H9 (cell line): ENCODE results near the gene ATP6V0A4. TPM values are rescaled to one million over a fixed set of nuclear protein-coding genes. Genes with fewer than 3 reads are reported as not detected.

Experiments
- DNase-seq: peaks from one replicate; pipeline ENCODE4 v3.0.0-alpha.2; 2017
- H2AFZ ChIP-seq: one replicate; pipeline ENCODE4 v1.6.1; 2013; ENCODE audit warnings: mild to moderate bottlenecking, low read length, control low read depth, moderate library complexity
- H2AK5ac ChIP-seq: 2 replicates; pipeline ENCODE4 v1.6.1; 2013; ENCODE audit warnings: low read length, control low read depth, mixed read lengths; ENCODE audit not compliant: insufficient read length
- H2BK120ac ChIP-seq: one replicate; pipeline ENCODE4 v1.6.1; 2013; ENCODE audit warnings: low read depth, mild to moderate bottlenecking, low read length, control low read depth, inconsistent platforms; ENCODE audit not compliant: poor library complexity, severe bottlenecking
- H2BK12ac ChIP-seq: 2 replicates; pipeline ENCODE4 v1.6.1; 2013; ENCODE audit warnings: low read length, control low read depth, mixed read lengths, low read depth; ENCODE audit not compliant: insufficient read length
- H2BK15ac ChIP-seq: 2 replicates; pipeline ENCODE4 v1.6.1; 2013; ENCODE audit warnings: low read depth, low read length, control low read depth
- H2BK20ac ChIP-seq: one replicate; pipeline ENCODE4 v1.6.1; 2013; ENCODE audit warnings: low read depth, mild to moderate bottlenecking, low read length, control low read depth, inconsistent platforms; ENCODE audit not compliant: poor library complexity, severe bottlenecking
- H2BK5ac ChIP-seq: 2 replicates; pipeline ENCODE4 v1.6.1; 2013; ENCODE audit warnings: low read length, control low read depth, mixed read lengths; ENCODE audit not compliant: insufficient read length
- H3K14ac ChIP-seq: 2 replicates; pipeline ENCODE4 v1.6.1; 2013; ENCODE audit warnings: low read length, control low read depth; ENCODE audit not compliant: insufficient read depth
- H3K18ac ChIP-seq: 2 replicates; pipeline ENCODE4 v1.6.1; 2013; ENCODE audit warnings: low read depth, mild to moderate bottlenecking, mixed read lengths, low read length, control low read depth; ENCODE audit not compliant: insufficient read length
- H3K23ac ChIP-seq: 2 replicates; pipeline ENCODE4 v1.6.1; 2013; ENCODE audit warnings: low read length, control low read depth, mixed read lengths, low read depth; ENCODE audit not compliant: insufficient read length
- H3K23me2 ChIP-seq: 2 replicates; pipeline ENCODE4 v1.6.1; 2013; ENCODE audit warnings: low read depth, mild to moderate bottlenecking, mixed read lengths, low read length, control low read depth; ENCODE audit not compliant: insufficient read length, poor library complexity, severe bottlenecking
- H3K27ac ChIP-seq: 2 replicates; pipeline ENCODE4 v1.5.1; 2013; ENCODE audit warnings: low read length, control low read depth, mixed read lengths, low read depth; ENCODE audit not compliant: insufficient read length
- H3K27me3 ChIP-seq: 2 replicates; pipeline ENCODE4 v1.6.1; 2013; ENCODE audit warnings: low read length, control low read depth, inconsistent platforms; ENCODE audit not compliant: insufficient read depth
- H3K4ac ChIP-seq: 2 replicates; pipeline ENCODE4 v1.6.1; 2013; ENCODE audit warnings: low read depth, mild to moderate bottlenecking, control low read depth, inconsistent platforms, low read length, moderate library complexity
- H3K4me1 ChIP-seq: 2 replicates; pipeline ENCODE4 v1.6.1; 2013; ENCODE audit warnings: low read length, control low read depth, inconsistent platforms; ENCODE audit not compliant: insufficient read depth
- H3K4me2 ChIP-seq: 2 replicates; pipeline ENCODE4 v1.6.1; 2013; ENCODE audit warnings: low read length, control low read depth, mixed read lengths; ENCODE audit not compliant: insufficient read length, insufficient read depth
- H3K56ac ChIP-seq: 2 replicates; pipeline ENCODE4 v1.6.1; 2013; ENCODE audit warnings: low read depth, mild to moderate bottlenecking, mixed read lengths, low read length, control low read depth; ENCODE audit not compliant: insufficient read length
- H3K79me1 ChIP-seq: 2 replicates; pipeline ENCODE4 v1.6.1; 2013; ENCODE audit warnings: low read depth, mild to moderate bottlenecking, moderate library complexity, low read length, control low read depth, inconsistent platforms; ENCODE audit not compliant: insufficient read depth, poor library complexity, severe bottlenecking
- H3K79me2 ChIP-seq: 2 replicates; pipeline ENCODE4 v1.6.1; 2013; ENCODE audit warnings: low read length, control low read depth, inconsistent platforms; ENCODE audit not compliant: insufficient read depth
- H3K9ac ChIP-seq: 2 replicates; pipeline ENCODE4 v1.6.1; 2013; ENCODE audit warnings: low read length, control low read depth, mixed read lengths; ENCODE audit not compliant: insufficient read length; ENCODE audit errors: extremely low read depth
- H3K9me3 ChIP-seq: one replicate; pipeline ENCODE4 v1.6.1; 2013; ENCODE audit warnings: low read depth, low read length, inconsistent platforms; ENCODE audit not compliant: control insufficient read depth
- H3T11ph ChIP-seq: one replicate; pipeline ENCODE4 v1.6.1; 2013; ENCODE audit warnings: mild to moderate bottlenecking, low read length, control low read depth, inconsistent platforms
- H4K20me1 ChIP-seq: one replicate; pipeline ENCODE4 v1.6.1; 2013; ENCODE audit not compliant: control insufficient read depth, insufficient read length, insufficient read depth
- H4K5ac ChIP-seq: 2 replicates; pipeline ENCODE4 v1.6.1; 2013; ENCODE audit warnings: low read depth, mild to moderate bottlenecking, mixed read lengths, low read length, control low read depth; ENCODE audit not compliant: insufficient read length
- H4K8ac ChIP-seq: replicated peaks from 2 replicates; pipeline ENCODE4 v1.6.1; 2013; ENCODE audit warnings: low read length, control low read depth, mixed read lengths, low read depth; ENCODE audit not compliant: insufficient read length
- H4K91ac ChIP-seq: 2 replicates; pipeline ENCODE4 v1.6.1; 2013; ENCODE audit warnings: low read depth, mild to moderate bottlenecking, moderate library complexity, mixed read lengths, low read length, control low read depth; ENCODE audit not compliant: insufficient read length
- H3K27ac Mint-ChIP-seq, 3 experiments: 2 replicates in 2 of 3; 3 replicates in 1 of 3; pipeline ENCODE4 v1.8.0; 2020 to 2021; ENCODE audit warnings: mixed read lengths in 3 of 3, mild to moderate bottlenecking in 1 of 3, moderate library complexity in 1 of 3
- H3K27me3 Mint-ChIP-seq: 2 replicates; pipeline ENCODE4 v1.8.0; 2021; ENCODE audit warnings: low read depth, mild to moderate bottlenecking, moderate library complexity, mixed read lengths
- H3K36me3 Mint-ChIP-seq, 3 experiments: 2 replicates in 2 of 3; 3 replicates in 1 of 3; pipeline ENCODE4 v1.8.0; 2020 to 2021; ENCODE audit warnings: low read depth in 3 of 3, mixed read lengths in 3 of 3; ENCODE audit not compliant: insufficient read depth in 1 of 3
- H3K4me1 Mint-ChIP-seq, 2 experiments: 2 replicates each; pipeline ENCODE4 v1.8.0; 2020; ENCODE audit warnings: mixed read lengths in 2 of 2
- H3K4me3 Mint-ChIP-seq, 2 experiments: 2 replicates in 1 of 2; 3 replicates in 1 of 2; pipeline ENCODE4 v1.8.0; 2020 to 2021; ENCODE audit warnings: mild to moderate bottlenecking in 2 of 2, mixed read lengths in 2 of 2, moderate library complexity in 1 of 2
- H3K9me3 Mint-ChIP-seq, 2 experiments: 2 replicates in 1 of 2; 3 replicates in 1 of 2; pipeline ENCODE4 v1.8.0; 2020; ENCODE audit warnings: mild to moderate bottlenecking in 2 of 2, mixed read lengths in 2 of 2, moderate library complexity in 1 of 2
- CTCF ChIP-seq: fragments of 200-600 bp; sonication (generic); conservative IDR thresholded peaks from 3 replicates; pipeline ENCODE4 v1.8.0; 2021; ENCODE audit warnings: antibody characterized with exemption, mild to moderate bottlenecking
- WGBS: extraction: QIAGEN DNeasy Blood & Tissue Kit; methylation state at CpG from one replicate; pipeline ENCODE4 v1.1.7; 2013; ENCODE audit warnings: missing lambda C conversion rate, low lambda C conversion rate, mixed read lengths; ENCODE audit not compliant: insufficient read length; ENCODE audit errors: extremely low coverage; 5-methylcytosine and 5-hydroxymethylcytosine counted together
- total RNA-seq: library from RNA; stranded (reverse); gene quantifications from 2 replicates; pipeline ENCODE4 v1.2.1, GENCODE V29; 2021

Gene ATP6V0A4
- total RNA-seq, 1 experiment from 2014 or later: 0.79 TPM

- H4K8ac ChIP-seq: no peak overlapping the region
- no peak overlapping the region for H2BK120ac ChIP-seq
- no peak overlapping the region for H2BK12ac ChIP-seq
- no peak overlapping the region for H2BK20ac ChIP-seq
- no peaks in the 10 kb centered on the region for H3K23me2 ChIP-seq
- H3K4ac ChIP-seq: no peak overlapping the region
- H3T11ph ChIP-seq: no peak overlapping the region
- H2BK5ac ChIP-seq: no peak overlapping the region
- H3K23ac ChIP-seq: no peak overlapping the region
- no peaks in the 10 kb centered on the region for H3K9me3 Mint-ChIP-seq
- no peaks in the 10 kb centered on the region for H3K4me1 ChIP-seq
- WGBS: no CpG with 5 or more reads among the region's 5 CpGs
- H3K4me3 Mint-ChIP-seq: no peak overlapping the region
- H3K36me3 Mint-ChIP-seq: peaks cover 6 to 25% (median 11%) of the 10 kb centered on the region in 3 experiments; a peak in 5 of 7 replicates
- H3K27me3 Mint-ChIP-seq: no peaks in the 10 kb centered on the region
- no peak overlapping the region for H2AFZ ChIP-seq
- peaks cover 4% of the 10 kb centered on the region in 2 experiments; a peak in 1 of 4 replicates for H3K4me1 Mint-ChIP-seq
- H3K27ac Mint-ChIP-seq: no peak overlapping the region
- H4K20me1 ChIP-seq: no peaks in the 10 kb centered on the region
- H4K5ac ChIP-seq: no peak overlapping the region
- no peaks in the 10 kb centered on the region for H3K79me2 ChIP-seq
- no peak overlapping the region for H3K4me2 ChIP-seq
- no peak overlapping the region for H3K18ac ChIP-seq
- no peak overlapping the region for H3K9ac ChIP-seq
- no peak overlapping the region for H3K14ac ChIP-seq
- H2AK5ac ChIP-seq: no peak overlapping the region
- no peak for TF ChIP-seq CTCF
- no peak overlapping the region for H4K91ac ChIP-seq
- H3K79me1 ChIP-seq: no peaks in the 10 kb centered on the region
- H3K27me3 ChIP-seq: no peaks in the 10 kb centered on the region
- H2BK15ac ChIP-seq: no peak overlapping the region
- H3K56ac ChIP-seq: no peak overlapping the region
- no peak overlapping the region for H3K27ac ChIP-seq
- DNase-seq: no peak
- no peaks in the 10 kb centered on the region for H3K9me3 ChIP-seq
Measured at GRCh38 chr7:138833596-138833995, 35.6 kb upstream of the ATP6V0A4 start.
